Measurements from ENCODE around the gene HLTF. TPM values are rescaled to one million over a fixed set of nuclear protein-coding genes. Genes with fewer than 3 reads are reported as not detected.

The HLTF gene
- total and polyA plus RNA-seq, 8 donors, result 27.5 to 60.3 (median 56.1) TPM

- Histone ChIP-seq H3K36me3 (peaks cover 0 to 73% of the 10 kb centered on the region in 2 donors), H3K9me3 (no peaks in the 10 kb centered on the region), H3K27me3 (no peaks in the 10 kb centered on the region), H3K4me3 (no peak overlapping the region), H3K27ac (no peak overlapping the region), H3K4me1 (peaks cover 3 to 17% of the 10 kb centered on the region in 2 donors)
- intact Hi-C loops (cut with DNase I), result no loop called here
- no peak for ATAC-seq
- DNase-seq, result no peak
- no peak for TF ChIP-seq CTCF (IDR thresholded peaks at IDR 0.05)
Measured at GRCh38 chr3:149004622-149005021, 81.7 kb downstream of the HLTF start.

GRCh38 chr3:149003653-149004305 is 82.6 kb downstream of the HLTF start:
- peaks cover 0 to 73% of the 10 kb centered on the region in 2 donors for H3K36me3 ChIP-seq
- no peak for DNase-seq
- intact Hi-C loops (cut with DNase I), result no loop called here
- no peak for TF ChIP-seq CTCF (IDR thresholded peaks at IDR 0.05)
- peaks cover 3 to 25% of the 10 kb centered on the region in 2 donors for H3K4me1 ChIP-seq
- H3K27ac ChIP-seq, result no peak overlapping the region
- H3K27me3 ChIP-seq, result no peaks in the 10 kb centered on the region
- ATAC-seq, result no peak
- H3K9me3 ChIP-seq, result no peaks in the 10 kb centered on the region
- no peak overlapping the region for H3K4me3 ChIP-seq

GRCh38 chr3:149001727-149002126 is 84.6 kb downstream of the HLTF start:
- Histone ChIP-seq H3K9me3 (no peaks in the 10 kb centered on the region), H3K36me3 (peaks cover 0 to 66% of the 10 kb centered on the region in 2 donors), H3K4me3 (no peak overlapping the region), H3K27me3 (no peaks in the 10 kb centered on the region), H3K27ac (peak overlapping the region in 1 of 2 donors; percentile 82), H3K4me1 (peaks cover 3 to 40% of the 10 kb centered on the region in 2 donors)
- DNase-seq (no peak), ATAC-seq (no peak)
- intact Hi-C loops (cut with DNase I), result no loop called here
- no peak for TF ChIP-seq CTCF (IDR thresholded peaks at IDR 0.05)

GRCh38 chr3:149000206-149000745 is 86.1 kb downstream of the HLTF start:
- intact Hi-C loops (cut with DNase I), result no loop called here
- H3K36me3 ChIP-seq, result peaks cover 0 to 67% of the 10 kb centered on the region in 2 donors

More at GRCh38 chr3:149000206-149000745, 86.1 kb downstream of the HLTF start:
- no peak for DNase-seq
- Histone ChIP-seq H3K9me3 (no peaks in the 10 kb centered on the region), H3K27ac (peak overlapping the region in 1 of 2 donors; percentile 82), H3K4me3 (no peak overlapping the region), H3K4me1 (peaks cover 3 to 43% of the 10 kb centered on the region in 2 donors), H3K27me3 (no peaks in the 10 kb centered on the region)
- peak; percentile 30 for ATAC-seq
- TF ChIP-seq CTCF (IDR thresholded peaks at IDR 0.05), result no peak

All from left lung (tissue), 10 donors.